GOT3 (cell line): ENCODE data around the gene FHIT.
"Not testable (repeated sequence)": the region's sequence is repeated elsewhere in the genome, so short reads cannot be mapped to it uniquely, and the experiment has no call there.

Experiments
- DNase-seq: peaks from one replicate; lab custom pipeline; 2025; ENCODE audit warnings: mixed read lengths; lab: John Stamatoyannopoulos, UW

FHIT gene

GRCh38 chr3:59934560-59934959, 1316.7 kb downstream of the FHIT start:
- DNase-seq = not testable (repeated sequence)

GRCh38 chr3:59930170-59930569, 1321.1 kb downstream of the FHIT start:
- no peak for DNase-seq

- no peak for DNase-seq
Measured at GRCh38 chr3:59927056-59927455, 1324.2 kb downstream of the FHIT start.

GRCh38 chr3:59925946-59926345, 1325.3 kb downstream of the FHIT start:
- DNase-seq = no peak

GRCh38 chr3:59922192-59922591, 1329.1 kb downstream of the FHIT start:
- DNase-seq = no peak

- DNase-seq = no peak
Measured at GRCh38 chr3:59920822-59921221, 1330.4 kb downstream of the FHIT start.

GRCh38 chr3:59919586-59919985, 1331.7 kb downstream of the FHIT start:
- no peak for DNase-seq

- no peak for DNase-seq
Measured at GRCh38 chr3:59914251-59914650, 1337.0 kb downstream of the FHIT start.

GRCh38 chr3:59913645-59914044, 1337.6 kb downstream of the FHIT start:
- no peak for DNase-seq

GRCh38 chr3:59908701-59909100, 1342.6 kb downstream of the FHIT start:
- DNase-seq = no peak

- DNase-seq = no peak
Measured at GRCh38 chr3:59908280-59908679, 1343.0 kb downstream of the FHIT start.

- no peak for DNase-seq
Measured at GRCh38 chr3:59904296-59904695, 1347.0 kb downstream of the FHIT start.

- DNase-seq = no peak
Measured at GRCh38 chr3:59899061-59899460, 1352.2 kb downstream of the FHIT start.

GRCh38 chr3:59895972-59896371, 1355.3 kb downstream of the FHIT start:
- DNase-seq = no peak

- DNase-seq = no peak
Measured at GRCh38 chr3:59894425-59895121, 1356.7 kb downstream of the FHIT start.

- no peak for DNase-seq
Measured at GRCh38 chr3:59890639-59891038, 1360.6 kb downstream of the FHIT start.

- no peak for DNase-seq
Measured at GRCh38 chr3:59886790-59887189, 1364.5 kb downstream of the FHIT start.

- DNase-seq = no peak
Measured at GRCh38 chr3:59885899-59886400, 1365.3 kb downstream of the FHIT start.

GRCh38 chr3:59885101-59885500, 1366.2 kb downstream of the FHIT start:
- no peak for DNase-seq

GRCh38 chr3:59884409-59884808, 1366.8 kb downstream of the FHIT start:
- DNase-seq = no peak

GRCh38 chr3:59882746-59883145, 1368.5 kb downstream of the FHIT start:
- DNase-seq = no peak

GRCh38 chr3:59880717-59881116, 1370.5 kb downstream of the FHIT start:
- no peak for DNase-seq

GRCh38 chr3:59879031-59879581, 1372.1 kb downstream of the FHIT start:
- DNase-seq = no peak

GRCh38 chr3:59878038-59878427, 1373.2 kb downstream of the FHIT start:
- no peak for DNase-seq
